Smooth muscle cell of bladder (primary cell): Measurements from ENCODE around the gene SLC38A11. TPM values are rescaled to one million over a fixed set of nuclear protein-coding genes. Genes with fewer than 3 reads are reported as not detected.

Experiments
- total RNA-seq: library from RNA; depleted of rRNA; stranded (reverse); fragments of >200 nt; gene quantifications from 2 replicates; pipeline ENCODE4 v1.2.3, GENCODE V29; 2014

The SLC38A11 gene
- under 0.01 and 0.55 TPM in 2 replicates for total RNA-seq

GRCh38 chr2:164954954-164955701 lies at the start of gene SLC38A11:
TSS of gene SLC38A11 (minus strand) at chr2:164955525. CDS start at chr2:164955247, 278 bp downstream.

Other genes with a start within 250 kb of the SLC38A11 start
- gene COBLL1, start 113.7 kb downstream of the SLC38A11 start, total RNA-seq: 4.4 and 8.0 TPM in 2 replicates
- gene SCN3A, start 248.5 kb upstream of the SLC38A11 start, total RNA-seq: 1.00 and 3.1 TPM in 2 replicates